ENCODE results near the gene FUBP3.

The FUBP3 gene

DNA sequence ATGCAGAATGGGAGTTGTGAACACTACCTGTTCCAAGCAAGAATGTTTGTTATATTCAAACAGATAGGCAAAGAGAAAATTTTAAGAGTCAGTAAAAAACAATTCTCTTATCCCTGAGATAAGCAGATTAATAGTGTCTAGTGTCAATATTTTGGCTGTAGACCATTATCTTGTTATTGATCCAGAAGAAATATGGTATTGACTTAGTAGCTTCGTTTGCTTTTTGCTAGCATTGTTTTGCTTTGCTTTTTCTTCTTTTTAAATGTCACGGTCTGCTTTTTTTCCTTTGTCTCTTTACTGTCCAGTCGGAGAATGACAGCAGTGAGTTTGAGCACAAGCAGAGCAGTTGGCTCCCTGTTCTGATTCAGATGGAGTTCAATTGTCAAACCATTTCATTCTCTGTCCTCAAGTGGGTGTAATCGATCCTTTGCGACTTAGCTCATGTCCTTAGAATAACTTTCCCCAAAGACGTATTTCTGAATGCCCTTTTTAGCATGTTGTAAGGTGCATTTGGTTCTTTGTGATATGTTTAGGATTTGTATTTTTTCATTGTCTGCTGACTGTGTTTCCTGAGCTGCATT is 29.3 kb downstream of the FUBP3 start:
- no peak for DNase-seq

DNA sequence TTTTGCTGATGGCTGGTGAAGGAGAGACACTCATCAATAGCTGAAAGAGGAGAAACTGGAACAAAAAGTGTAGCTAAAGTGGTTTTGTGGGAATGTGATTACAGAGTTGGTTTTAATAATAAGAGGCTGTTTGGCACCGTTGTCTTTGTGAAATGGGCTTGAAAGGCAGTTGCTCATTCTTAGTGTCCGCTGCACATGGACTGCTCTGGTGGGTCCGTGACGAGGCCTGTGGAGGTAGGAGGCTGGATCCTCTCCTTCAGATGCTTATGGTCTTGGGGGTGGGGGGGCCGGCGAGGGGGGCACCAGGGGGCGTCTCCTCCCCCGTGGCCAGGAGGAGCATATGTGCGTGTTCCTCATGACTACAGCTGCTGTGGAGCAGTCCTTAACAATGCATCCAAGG is 29.8 kb downstream of the FUBP3 start:
- no peak for DNase-seq

DNA sequence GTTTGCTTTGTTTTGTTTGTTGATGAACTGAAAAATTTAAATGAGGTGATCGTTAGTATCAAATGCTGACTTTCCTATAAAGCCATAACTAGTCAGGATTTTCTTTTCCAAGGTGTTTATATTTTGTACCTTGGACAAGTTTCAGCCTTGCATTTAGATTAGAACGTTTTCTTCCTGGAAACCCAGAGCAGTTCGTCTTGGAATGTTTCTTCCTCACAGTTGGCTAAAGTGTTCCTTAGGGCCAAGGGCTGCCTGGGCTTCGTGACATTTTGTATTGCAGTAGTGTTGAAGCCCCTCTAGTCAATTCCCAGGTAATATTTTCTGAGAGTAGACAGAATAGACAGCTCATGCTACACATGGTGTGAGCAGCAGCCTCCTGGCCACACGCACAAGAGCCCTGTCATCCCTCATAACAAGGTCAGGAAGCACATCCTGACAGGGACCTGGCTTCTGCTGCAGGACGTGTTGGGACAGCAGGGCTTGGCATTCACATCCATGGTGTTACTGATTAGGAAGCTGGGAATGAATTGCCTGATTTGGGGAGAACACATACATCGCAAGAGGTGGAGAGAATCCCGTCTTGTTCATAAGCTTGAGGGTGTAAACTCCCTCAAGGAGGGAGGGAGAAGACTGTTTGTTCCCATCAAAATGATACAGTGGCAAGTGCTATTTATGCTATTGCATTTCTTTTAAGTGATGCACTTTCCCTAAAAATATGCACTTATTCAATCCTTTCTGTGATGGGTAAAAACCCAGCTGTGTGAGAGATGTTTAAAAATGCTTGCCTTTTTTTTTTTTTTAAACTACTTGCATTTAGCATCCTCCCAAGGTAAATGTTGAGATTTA is 31.7 kb downstream of the FUBP3 start:
- no peak for DNase-seq

DNA sequence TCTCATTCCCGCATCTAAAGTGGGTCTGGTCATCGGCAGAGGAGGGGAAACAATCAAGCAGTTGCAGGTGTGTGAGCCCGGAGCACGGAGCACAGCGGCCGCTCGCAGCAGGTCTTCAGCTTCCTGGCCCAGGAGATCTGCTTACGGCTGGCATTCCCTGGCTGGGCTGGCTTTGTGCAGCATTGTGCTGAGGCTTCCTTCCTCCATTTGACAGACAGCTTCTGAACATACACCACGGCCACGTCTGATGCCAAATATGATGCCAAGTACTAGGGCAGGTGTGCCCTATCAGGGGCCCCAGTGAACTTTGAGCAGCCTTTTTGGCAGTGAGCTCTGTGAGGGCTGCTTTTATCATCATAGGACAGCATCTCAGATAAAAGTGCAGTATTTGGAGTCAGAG is 37.1 kb downstream of the FUBP3 start:
- DNase-seq = no peak

DNA sequence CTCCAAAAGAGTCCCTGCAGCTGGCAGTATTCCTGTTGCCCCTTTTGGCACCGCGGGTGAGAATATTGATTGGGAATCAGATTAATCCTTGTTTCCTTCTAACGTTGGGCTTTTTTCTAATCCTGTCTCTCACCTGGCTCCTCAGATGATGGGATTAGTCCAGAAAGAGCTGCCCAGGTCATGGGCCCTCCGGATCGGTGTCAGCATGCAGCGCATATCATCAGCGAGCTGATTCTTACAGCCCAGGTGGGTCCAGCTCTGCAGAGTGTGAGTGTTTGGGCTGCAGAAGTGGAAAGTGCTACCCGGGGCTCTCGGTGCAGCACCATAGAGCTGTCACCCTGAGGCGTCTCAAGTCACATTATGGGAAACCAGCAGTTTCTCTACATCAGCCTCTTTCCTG is 44.1 kb downstream of the FUBP3 start:
- no peak for DNase-seq

DNA sequence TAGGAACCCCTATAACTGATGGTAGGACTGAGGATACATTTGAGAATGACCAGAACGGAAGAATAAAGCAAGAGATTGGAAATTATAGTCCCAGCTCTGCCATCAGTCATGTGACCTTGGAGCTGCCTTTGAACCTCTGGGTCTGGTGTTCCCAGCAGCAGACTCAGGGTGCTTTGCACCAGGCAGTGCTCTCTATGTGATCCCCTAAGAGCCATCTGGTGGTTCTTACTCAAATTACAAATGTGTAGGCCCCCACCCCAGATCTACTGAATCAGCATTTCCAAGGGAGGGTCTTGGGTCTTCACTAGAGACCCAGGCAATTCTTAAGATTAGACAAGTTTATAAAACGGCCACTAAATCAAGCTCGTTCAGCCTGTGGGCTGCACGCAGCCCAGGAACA is 44.8 kb downstream of the FUBP3 start:
- DNase-seq = no peak

DNA sequence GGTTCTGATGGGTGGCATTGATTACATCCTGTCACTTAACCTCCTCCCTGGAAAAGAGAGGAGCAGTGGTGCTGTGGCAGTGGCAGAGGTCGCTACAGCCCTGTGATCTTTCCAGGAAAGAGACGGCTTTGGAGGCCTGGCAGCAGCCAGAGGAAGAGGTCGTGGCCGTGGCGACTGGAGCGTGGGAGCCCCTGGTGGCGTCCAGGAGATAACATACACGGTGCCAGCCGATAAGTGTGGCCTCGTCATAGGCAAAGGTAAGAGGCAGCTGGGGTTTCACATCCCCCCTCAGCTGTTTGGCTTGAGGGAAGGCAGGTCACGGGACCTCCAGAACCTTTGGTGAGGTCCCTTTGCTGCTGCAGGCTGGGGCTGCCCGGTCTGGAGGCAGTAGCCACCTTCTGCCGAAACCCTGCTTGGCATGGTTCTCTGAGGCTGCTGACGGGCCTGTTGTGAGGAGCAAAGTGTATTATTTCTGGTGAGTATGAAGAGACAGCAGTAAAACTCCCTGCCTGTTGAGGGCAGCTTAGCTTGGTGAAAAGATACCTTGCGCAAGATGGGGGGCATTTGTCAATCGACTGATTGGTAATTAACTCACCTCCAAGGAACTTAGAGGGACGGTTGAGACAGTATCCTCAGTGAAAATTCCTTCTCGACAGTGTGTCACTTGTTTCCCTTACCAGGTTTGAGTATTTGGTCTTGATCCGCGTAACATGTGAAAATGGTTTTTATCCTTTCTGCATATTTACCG is 47.0 kb downstream of the FUBP3 start:
- DNase-seq = no peak

DNA sequence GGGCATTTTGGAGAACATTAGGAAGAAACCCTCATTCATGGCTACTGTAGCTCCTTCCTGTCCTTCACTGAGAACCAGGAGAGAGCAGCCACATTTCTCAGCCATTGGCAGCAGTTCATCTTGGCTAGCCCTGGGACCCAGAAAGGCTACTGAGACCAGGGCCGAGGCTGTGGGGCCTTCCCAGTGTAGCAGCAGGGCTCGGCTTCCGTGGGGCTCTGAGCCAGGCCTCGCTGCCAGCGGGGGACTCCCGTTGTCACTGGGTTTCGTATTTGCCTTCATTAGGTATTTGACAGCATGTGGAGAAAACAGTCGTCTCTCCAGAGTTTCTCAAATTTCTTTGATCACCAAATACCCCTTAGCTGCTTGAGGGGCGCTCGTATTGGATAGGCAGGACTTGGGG is 47.7 kb downstream of the FUBP3 start:
- no peak for DNase-seq

DNA sequence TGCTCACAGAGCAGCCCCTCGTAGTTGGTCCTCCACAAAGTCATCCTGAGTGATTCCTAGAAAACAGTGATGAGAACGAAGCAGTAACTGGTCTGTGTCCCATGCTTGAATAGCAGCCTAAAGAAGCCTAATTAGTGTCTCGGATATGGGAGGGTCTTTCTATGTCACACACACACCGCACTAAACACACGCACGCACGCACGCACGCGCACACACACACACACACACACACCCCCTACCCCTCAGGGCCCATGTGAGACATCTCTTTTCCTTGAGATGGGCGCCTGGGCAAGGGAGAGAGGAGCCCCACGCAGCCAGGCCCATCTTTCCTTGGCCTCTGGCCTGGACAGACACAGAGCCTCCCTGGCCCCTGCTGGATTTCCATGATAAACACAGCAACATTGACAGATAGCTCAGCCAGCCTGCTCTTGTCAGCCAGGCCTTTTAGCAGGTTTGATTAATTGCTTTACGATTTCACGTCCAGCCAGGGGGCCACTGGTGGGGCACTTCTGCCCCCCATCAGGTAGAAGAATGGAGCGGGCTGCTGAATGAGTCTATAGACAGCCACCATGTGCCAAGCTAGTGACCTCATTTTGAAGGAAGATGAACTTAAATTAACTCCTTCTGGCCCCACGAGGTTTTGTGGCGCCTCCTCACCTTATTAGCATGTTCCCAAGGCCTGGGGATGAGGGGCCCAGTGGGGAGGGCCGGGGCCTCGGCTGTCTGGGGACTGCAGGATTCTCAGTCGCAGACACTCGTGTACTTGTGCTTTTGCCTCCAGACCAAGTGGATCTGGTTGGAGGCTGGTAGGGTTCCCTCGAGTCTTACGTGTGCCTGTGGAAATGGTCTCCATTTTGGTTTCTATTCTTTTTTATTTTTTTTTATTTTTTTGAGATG is 48.8 kb downstream of the FUBP3 start:
- DNase-seq = no peak

DNA sequence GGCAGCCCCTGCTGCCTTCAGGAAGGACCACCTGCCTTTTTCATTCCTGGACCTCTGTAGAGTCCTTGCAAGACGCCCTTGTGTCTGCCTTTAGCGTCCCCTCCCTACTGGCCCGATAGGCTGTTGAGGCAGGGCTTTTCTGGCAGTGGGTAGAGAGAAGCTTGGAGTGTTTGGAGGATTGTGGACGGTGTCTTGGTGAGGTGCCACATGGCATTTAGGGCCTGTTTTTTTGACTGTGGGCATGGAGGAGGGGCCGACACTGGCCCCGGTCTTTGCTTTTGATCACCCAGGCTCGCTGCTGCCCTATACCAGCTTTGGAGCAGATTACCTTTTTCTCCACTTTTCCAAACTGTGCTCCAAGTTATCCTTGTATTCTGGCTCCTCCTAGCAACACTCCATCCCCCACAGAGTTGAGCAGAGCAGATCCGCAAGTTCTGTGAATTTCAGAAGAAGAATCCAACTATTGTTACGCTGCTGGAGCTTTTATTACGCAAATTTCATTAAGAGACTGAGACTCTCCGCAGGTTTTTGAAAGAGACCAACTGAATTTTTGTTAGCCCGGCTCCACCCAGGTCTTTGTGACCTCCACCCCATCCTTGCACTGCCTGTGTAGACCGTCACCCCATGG is 50.2 kb downstream of the FUBP3 start:
- no peak for DNase-seq

DNA sequence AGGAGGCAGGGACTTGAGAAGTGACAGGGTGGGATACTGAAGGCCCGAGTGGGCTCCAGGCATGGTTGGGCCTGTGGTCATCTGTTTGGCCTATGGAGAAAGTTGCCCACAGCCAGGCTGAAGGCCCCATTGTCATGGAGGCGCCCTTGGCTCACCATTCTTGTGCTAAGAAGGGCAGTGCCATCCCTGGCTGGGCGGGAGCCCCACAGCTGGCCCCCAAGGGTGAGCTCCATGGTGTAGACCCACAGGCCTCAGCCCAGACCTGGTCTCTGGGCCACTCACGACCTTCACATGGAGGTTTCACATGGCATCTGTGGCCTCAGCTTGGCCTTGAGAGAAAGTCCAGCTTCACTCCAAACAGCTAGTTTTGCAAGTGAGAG is 50.7 kb downstream of the FUBP3 start:
- DNase-seq = no peak

DNA sequence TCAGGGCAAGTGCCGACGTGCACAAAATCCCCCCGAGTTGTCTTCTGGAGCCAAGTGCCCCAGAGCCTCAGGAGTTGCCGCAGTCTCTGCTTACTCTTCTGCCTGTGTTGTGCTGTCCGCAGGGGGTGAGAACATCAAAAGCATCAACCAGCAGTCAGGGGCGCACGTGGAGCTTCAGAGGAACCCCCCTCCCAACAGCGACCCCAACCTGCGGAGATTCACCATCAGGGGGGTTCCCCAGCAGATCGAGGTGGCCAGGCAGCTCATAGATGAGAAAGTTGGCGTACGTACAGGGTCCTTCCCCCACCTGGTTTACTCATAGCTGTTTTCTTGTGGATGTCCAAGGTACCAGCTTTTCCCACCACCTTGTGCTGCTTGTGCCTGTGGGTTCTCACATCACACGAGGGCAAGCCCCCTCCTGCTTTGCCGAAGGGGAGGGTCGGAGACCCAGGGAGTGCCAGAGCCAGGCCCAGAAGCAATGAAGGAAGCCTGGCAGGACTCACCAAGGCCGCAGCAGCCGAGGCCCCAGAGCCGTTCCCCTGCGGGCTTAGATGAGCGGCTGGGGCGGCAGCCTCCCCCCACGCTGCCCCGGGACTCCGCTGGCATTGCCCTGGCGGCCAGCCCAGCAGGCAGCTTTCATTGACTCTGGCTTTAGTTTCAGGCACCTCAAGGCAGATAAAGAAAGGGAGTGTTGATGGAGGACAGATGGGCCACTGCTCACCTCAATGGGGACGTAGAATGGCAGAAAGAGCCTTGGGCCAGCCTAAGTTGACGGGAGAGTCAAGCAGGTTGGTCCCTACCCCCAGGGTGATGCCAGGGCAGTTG is 51.3 kb downstream of the FUBP3 start:
- DNase-seq = no peak

DNA sequence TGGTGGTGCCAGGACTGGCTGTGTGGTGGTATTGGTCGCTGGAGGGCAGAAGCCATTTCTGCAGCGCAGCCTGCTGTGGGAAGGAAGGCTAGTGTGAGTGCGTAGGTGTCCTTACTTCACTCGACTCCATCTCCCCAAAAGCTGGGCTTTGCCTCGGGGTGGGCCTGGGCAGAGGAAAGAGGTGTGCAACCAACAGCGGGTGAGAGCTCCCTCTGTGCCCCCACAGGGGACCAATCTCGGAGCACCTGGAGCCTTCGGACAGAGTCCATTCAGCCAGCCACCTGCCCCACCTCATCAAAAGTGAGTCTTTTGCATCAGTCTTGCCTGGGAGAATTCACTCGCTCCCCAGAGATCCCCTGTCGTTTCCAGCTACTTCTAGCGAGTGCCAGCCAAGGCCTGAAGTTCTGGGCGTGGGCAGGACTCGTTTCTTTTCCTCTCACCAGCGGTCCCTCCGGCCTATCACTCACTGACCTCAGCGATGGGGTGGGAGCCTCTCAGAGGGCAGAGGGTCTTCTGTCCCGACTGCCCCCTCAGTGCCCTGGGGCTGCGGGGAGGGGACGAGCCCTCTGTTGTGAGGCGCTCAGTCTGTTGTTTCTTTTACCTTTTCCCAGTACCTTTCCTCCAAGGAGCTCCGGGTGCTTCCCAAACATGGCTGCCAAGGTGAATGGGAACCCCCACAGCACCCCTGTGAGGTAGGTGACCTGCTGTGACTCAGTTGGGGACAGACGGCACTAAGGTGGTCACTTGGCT is 52.1 kb downstream of the FUBP3 start:
- no peak for DNase-seq

DNA sequence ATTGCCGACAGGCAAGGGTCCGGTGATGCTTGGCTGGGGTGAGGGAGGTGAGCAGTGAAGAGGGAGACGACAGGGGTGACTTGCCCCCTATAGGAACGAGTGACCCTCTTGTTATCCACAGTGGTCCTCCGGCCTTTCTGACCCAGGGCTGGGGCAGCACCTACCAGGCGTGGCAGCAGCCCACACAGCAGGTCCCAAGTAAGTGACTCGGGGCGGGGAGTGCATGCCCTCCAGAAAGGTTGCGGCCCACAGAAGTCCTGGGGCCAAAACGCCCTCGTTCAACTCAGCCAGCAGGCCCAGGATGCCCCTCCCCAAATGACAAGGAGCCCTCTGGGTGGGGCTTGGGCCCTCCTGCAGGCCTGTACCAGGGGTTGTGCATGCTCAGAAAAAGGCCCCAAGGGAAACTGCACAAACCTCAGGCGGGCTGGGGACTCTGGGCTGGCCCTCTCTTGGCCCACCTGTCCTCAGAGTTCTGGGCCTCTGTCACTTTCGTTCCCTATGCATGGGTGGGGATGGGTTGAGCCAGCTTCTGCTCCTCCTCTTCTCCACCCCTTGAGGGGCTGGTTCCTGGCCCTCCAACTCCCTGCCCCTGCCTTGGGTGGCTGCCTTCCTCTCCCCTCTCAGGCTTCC is 52.8 kb downstream of the FUBP3 start:
- DNase-seq = no peak

DNA sequence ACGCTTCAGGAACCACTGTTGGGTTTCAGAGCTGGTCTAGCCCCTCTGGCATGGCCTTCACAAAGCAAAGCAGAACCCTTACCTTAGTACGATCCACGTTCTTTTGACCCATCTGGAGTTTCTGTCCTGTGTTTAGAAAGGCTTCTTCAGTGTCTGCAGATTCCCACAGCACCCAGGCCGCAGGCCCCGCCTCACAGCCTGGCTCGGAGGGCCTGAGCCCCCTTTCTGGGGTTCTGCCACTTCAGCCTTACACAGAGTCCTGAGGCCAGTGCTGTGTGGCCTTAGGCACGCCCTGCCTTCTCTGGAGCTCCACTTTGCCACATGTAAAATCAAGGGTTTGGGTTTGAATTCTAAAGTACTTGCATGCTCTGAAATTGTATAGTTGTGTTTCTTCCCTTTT is 53.5 kb downstream of the FUBP3 start:
- DNase-seq = no peak

DNA sequence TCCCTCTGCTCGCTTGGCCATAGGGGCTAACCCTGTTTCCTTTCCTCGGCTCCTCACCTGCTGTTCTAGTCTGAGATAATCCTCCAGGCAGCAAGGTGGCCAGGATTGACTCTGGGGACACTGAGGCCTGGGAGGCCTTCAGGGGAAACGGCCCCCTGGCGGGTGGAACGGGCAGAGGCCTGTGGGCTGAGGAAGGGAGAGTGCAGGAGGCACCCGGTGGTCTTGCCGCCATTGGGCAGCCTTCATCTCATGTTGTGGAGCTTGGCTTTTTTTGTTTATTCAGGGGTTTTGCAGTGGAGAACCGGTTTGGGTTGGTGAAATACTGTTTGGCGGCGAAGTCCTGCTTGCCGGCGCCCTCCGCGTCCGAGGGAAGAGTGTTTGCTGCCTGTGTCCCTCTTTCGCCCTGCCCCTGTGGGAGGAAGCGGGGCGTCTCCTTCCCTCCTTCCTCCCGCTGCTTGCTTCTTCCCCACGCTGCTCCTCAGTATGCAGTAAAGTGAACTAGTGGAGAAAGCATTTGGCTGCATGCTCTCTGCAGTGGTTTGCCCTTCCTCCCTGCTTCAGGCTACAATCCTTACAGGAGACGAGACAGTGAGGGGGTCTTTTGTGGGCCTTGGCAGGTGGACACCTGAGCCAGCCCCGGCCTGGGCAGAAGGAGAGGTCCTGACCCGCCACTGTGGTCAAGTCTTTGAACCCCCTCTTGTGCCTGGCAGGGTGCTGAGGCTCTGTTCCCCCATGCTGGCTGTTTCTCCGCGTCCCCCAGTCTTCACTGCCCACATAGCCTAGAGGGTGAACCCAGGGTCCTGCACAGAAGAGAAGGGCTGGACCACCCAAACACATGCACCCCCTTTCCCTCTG is 54.2 kb downstream of the FUBP3 start:
- DNase-seq = no peak

DNA sequence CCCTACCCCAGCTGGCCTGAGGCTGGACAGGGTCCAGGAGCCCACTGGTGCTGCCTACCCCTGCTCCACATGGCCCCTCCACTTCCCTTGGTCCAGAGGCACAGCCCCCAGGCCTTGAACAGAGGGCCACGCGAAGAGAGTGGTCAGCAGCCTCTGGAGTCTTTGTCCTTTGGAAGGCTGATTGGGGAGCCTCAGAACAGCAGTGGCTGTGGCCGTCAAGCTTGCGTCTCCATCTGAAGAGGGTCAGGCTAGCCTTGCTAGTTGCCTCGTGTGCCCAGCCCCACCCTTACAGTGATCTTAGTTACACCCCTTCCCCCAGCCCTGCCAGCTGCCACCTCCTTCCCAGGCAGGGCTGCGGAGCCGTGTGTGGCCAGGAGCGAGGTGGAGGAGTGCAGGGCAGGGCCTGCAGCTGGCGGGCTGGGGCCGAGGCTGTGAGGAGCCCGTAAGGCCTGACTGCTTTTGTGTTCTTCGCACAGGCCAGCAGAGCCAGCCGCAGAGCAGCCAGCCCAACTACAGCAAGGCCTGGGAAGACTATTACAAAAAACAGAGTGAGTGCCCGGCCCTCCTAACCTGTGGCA is 54.9 kb downstream of the FUBP3 start:
- no peak for DNase-seq

DNA sequence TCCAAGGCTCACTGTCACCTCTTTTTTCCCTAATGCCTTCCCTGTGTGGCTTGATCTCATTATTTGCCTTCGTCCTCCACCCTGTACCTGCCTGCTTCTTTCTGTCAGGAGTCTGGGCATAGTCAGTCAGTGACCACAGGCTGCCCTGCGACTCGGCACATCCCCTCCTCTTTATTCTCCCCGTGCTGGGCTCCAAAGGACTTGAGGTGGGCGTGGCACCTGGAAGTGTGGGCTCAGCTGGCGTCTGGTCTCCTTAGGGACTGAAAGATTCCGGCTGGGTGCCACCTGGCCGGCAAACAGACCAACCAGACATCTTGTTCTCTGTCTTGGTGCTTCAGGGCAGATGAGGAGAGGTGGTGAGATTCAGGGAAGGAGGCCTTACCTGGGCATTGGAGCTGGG is 55.4 kb downstream of the FUBP3 start:
- no peak for DNase-seq

DNA sequence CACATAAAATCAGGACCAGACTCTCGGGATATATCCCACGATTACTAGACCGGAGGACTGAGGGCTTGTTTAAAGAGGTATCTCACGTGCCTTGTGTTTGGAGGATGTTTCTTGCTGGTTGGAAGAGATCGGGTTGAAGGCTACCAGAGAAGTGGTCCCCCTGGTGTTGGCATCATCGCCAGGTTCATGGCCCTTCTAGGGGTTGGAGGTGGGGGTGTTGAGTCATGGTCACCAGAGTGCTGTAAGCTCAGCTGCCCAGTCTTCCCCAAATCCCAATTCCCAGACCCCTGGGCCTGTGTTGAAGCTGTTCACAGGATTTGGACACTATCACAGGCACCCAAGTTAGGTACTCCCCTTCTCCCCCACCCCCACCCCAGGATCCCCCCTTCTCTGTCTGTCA is 55.9 kb downstream of the FUBP3 start:
- no peak for DNase-seq
